Liver (tissue), 3 donors: ENCODE measurements around the gene DDB1.
A peak's percentile ranks its signal among the peaks of the same experiment; 100 is the strongest.

Source experiments
- EGR1 ChIP-seq, 2 donors: IDR thresholded peaks; 2 replicates each; pipeline ENCODE4 v1.6.1; 2016 to 2018; ENCODE audit warnings: antibody characterized with exemption in 2 of 2, low read depth in 2 of 2
- HNF4G ChIP-seq: IDR thresholded peaks from 2 replicates; pipeline ENCODE4 v1.6.1; 2016; ENCODE audit warnings: antibody characterized with exemption
- JUND ChIP-seq, 2 donors: IDR thresholded peaks; 2 replicates each; pipeline ENCODE4 v1.6.1; 2016; ENCODE audit warnings: antibody characterized with exemption in 2 of 2
- RAD21 ChIP-seq, 2 donors: IDR thresholded peaks; 2 replicates each; pipeline ENCODE4 v1.6.1; 2016; ENCODE audit warnings: antibody characterized with exemption in 2 of 2, mild to moderate bottlenecking in 2 of 2
- TAF1 ChIP-seq: conservative IDR thresholded peaks from 2 replicates; pipeline ENCODE4 v1.6.1; 2016; ENCODE audit warnings: antibody characterized with exemption, mild to moderate bottlenecking
- YY1 ChIP-seq: IDR thresholded peaks from 2 replicates; pipeline ENCODE4 v1.6.1; 2016; ENCODE audit warnings: antibody characterized with exemption, mild to moderate bottlenecking
- TF ChIP-seq, protein P1 (sequence below): fragments of 150-350 bp; IDR thresholded peaks from 2 replicates; pipeline ENCODE4 v1.5.1; 2017; ENCODE audit warnings: improper control_type of control experiment, low read depth, low read length; ENCODE audit not compliant: missing input control
- TF ChIP-seq, protein P2 (sequence below): IDR thresholded peaks from 2 replicates; pipeline ENCODE4 v1.6.1; 2016; ENCODE audit warnings: antibody characterized with exemption
- TF ChIP-seq, protein P3 (sequence below): IDR thresholded peaks from 2 replicates; pipeline ENCODE4 v1.6.1; 2016; ENCODE audit warnings: antibody characterized with exemption
- TF ChIP-seq, protein P4 (sequence below): IDR thresholded peaks from 2 replicates; pipeline ENCODE4 v1.6.1; 2016; ENCODE audit warnings: antibody characterized with exemption, mild to moderate bottlenecking
- donor health status: healthy.
- donor health status: healthy.

DNA sequence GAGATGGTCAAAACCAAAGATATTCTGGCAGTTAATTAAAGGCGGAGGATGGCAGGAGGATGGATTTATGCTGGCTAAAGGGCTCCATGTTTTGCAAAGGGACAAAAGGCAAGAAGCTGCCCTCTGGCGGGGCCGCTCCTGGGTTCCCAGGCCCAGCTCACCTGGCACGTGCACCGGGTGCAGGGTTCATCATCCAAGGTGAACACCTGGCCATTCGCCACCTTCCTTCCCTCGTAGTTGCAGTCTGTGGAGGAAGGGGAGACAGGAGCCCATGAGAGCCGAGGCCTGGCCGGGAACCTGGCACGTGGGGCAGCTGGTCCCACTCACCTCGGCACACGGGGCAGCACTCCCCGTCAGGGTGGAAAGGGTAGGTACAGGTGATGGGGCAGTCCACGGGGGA, 68.1 kb downstream of the DDB1 start:
- TF ChIP-seq, protein P1, sequence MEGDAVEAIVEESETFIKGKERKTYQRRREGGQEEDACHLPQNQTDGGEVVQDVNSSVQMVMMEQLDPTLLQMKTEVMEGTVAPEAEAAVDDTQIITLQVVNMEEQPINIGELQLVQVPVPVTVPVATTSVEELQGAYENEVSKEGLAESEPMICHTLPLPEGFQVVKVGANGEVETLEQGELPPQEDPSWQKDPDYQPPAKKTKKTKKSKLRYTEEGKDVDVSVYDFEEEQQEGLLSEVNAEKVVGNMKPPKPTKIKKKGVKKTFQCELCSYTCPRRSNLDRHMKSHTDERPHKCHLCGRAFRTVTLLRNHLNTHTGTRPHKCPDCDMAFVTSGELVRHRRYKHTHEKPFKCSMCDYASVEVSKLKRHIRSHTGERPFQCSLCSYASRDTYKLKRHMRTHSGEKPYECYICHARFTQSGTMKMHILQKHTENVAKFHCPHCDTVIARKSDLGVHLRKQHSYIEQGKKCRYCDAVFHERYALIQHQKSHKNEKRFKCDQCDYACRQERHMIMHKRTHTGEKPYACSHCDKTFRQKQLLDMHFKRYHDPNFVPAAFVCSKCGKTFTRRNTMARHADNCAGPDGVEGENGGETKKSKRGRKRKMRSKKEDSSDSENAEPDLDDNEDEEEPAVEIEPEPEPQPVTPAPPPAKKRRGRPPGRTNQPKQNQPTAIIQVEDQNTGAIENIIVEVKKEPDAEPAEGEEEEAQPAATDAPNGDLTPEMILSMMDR: no peak
- TF ChIP-seq YY1: peak; percentile 67
- TF ChIP-seq JUND (IDR thresholded peaks at IDR 0.05): no peak
- TF ChIP-seq, protein P2, sequence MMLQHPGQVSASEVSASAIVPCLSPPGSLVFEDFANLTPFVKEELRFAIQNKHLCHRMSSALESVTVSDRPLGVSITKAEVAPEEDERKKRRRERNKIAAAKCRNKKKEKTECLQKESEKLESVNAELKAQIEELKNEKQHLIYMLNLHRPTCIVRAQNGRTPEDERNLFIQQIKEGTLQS: no peak
- no peak for TF ChIP-seq TAF1
- no peak for TF ChIP-seq EGR1 (IDR thresholded peaks at IDR 0.05; ENCODE audit: low read depth in 2 of 2)
- TF ChIP-seq RAD21 (IDR thresholded peaks at IDR 0.05): no peak
- TF ChIP-seq, protein P3, sequence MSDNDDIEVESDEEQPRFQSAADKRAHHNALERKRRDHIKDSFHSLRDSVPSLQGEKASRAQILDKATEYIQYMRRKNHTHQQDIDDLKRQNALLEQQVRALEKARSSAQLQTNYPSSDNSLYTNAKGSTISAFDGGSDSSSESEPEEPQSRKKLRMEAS: no peak
- TF ChIP-seq, protein P4, sequence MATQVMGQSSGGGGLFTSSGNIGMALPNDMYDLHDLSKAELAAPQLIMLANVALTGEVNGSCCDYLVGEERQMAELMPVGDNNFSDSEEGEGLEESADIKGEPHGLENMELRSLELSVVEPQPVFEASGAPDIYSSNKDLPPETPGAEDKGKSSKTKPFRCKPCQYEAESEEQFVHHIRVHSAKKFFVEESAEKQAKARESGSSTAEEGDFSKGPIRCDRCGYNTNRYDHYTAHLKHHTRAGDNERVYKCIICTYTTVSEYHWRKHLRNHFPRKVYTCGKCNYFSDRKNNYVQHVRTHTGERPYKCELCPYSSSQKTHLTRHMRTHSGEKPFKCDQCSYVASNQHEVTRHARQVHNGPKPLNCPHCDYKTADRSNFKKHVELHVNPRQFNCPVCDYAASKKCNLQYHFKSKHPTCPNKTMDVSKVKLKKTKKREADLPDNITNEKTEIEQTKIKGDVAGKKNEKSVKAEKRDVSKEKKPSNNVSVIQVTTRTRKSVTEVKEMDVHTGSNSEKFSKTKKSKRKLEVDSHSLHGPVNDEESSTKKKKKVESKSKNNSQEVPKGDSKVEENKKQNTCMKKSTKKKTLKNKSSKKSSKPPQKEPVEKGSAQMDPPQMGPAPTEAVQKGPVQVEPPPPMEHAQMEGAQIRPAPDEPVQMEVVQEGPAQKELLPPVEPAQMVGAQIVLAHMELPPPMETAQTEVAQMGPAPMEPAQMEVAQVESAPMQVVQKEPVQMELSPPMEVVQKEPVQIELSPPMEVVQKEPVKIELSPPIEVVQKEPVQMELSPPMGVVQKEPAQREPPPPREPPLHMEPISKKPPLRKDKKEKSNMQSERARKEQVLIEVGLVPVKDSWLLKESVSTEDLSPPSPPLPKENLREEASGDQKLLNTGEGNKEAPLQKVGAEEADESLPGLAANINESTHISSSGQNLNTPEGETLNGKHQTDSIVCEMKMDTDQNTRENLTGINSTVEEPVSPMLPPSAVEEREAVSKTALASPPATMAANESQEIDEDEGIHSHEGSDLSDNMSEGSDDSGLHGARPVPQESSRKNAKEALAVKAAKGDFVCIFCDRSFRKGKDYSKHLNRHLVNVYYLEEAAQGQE: no peak
- peak; percentile 8 for TF ChIP-seq HNF4G
